HepG2 (cell line): Measurements from ENCODE around the gene NACC2. TPM values are rescaled to one million over a fixed set of nuclear protein-coding genes. Genes with fewer than 3 reads are reported as not detected.

Experiments used
- ATAC-seq: fragments of 200-7000 bp; cut with Tn5 transposase; 3 replicates; pipeline ENCODE4 v1.9.1; 2020; ENCODE audit warnings: mild to moderate bottlenecking, moderate library complexity
- BruUV-seq: library from RNA; stranded (reverse); fragments of 400-500 nt; replicated peaks from 2 replicates; lab custom pipeline; 2021; lab: Mats Ljungman, UMichigan
- CTCF ChIA-PET: fragments of 300-600 bp; formaldehyde crosslinking; extraction: SDS; loops from one replicate; lab custom pipeline; 2021; ENCODE audit warnings: low total read pairs, inconsistent platforms, low intra/inter-chr PET ratio; lab: Yijun Ruan, JAX
- POLR2A ChIA-PET: fragments of 350-600 bp; sonication (Branson Sonifier 250); formaldehyde crosslinking; loops from one replicate; lab custom pipeline; 2020; ENCODE audit warnings: antibody characterized with exemption, inconsistent platforms; lab: Yijun Ruan, JAX
- DNase-seq: peaks from one replicate; pipeline ENCODE4 v3.0.0-alpha.2; 2015; ENCODE audit warnings: low spot score
- FAIRE-seq: peaks from 3 replicates; lab custom pipeline; 2011; peaks lifted over from hg19 to GRCh38; lab: Jason Lieb, UNC
- H2AFZ ChIP-seq: one replicate; pipeline ENCODE4 v1.6.1; 2011; ENCODE audit warnings: low read length, inconsistent platforms
- H3K27ac ChIP-seq: fragments of 300-600 bp; 3 replicates; pipeline ENCODE4 v1.8.0; 2011; ENCODE audit warnings: mixed run types, mild to moderate bottlenecking, mixed read lengths, low read length, inconsistent platforms; ENCODE audit not compliant: insufficient read depth; ENCODE audit errors: extremely low read length
- H3K27me3 ChIP-seq, 2 experiments: fragments of 200-600 bp in 1 of 2; 2 replicates in 1 of 2; 3 replicates in 1 of 2; pipeline versions ENCODE4 v1.6.0 to v1.8.0; 2011; ENCODE audit warnings: low read length in 2 of 2, mild to moderate bottlenecking in 2 of 2, moderate library complexity in 2 of 2, inconsistent platforms in 1 of 2; ENCODE audit not compliant: insufficient read depth in 2 of 2, control insufficient read depth in 1 of 2
- H3K36me3 ChIP-seq, 2 experiments: fragments of 200-600 bp in 1 of 2; replicated peaks in 1 of 2; 2 replicates in 1 of 2; 3 replicates in 1 of 2; pipeline versions ENCODE4 v1.5.1 to v1.8.0; 2011; ENCODE audit warnings: low read length in 2 of 2, inconsistent platforms in 1 of 2; ENCODE audit not compliant: insufficient read depth in 2 of 2, control insufficient read depth in 1 of 2
- H3K4me1 ChIP-seq: 2 replicates; pipeline ENCODE4 v1.5.1; 2012; ENCODE audit warnings: low read length, inconsistent platforms; ENCODE audit not compliant: insufficient read depth
- H3K4me2 ChIP-seq: 2 replicates; pipeline ENCODE4 v1.6.0; 2011; ENCODE audit warnings: low read depth, low read length, inconsistent platforms
- H3K4me3 ChIP-seq, 3 experiments: fragments of 200-600 bp in 1 of 3; sonication (generic), shearing (Covaris generic) in 1 of 3; replicated peaks in 1 of 3; 2 replicates each; pipeline ENCODE4 v1.5.1; 2011 to 2016; ENCODE audit warnings: low read length in 3 of 3, inconsistent platforms in 2 of 3, low read depth in 2 of 3, mild to moderate bottlenecking in 2 of 3, control low read depth in 1 of 3, mixed read lengths in 1 of 3; ENCODE audit not compliant: insufficient read depth in 1 of 3
- H3K79me2 ChIP-seq: one replicate; pipeline ENCODE4 v1.6.1; 2011; ENCODE audit warnings: low read length, inconsistent platforms; ENCODE audit not compliant: insufficient read depth
- H3K9ac ChIP-seq: 2 replicates; pipeline ENCODE4 v1.6.0; 2011; ENCODE audit warnings: mild to moderate bottlenecking, low read depth, low read length, inconsistent platforms; ENCODE audit not compliant: insufficient read depth
- H3K9me3 ChIP-seq: 2 replicates; pipeline ENCODE4 v1.5.1; 2012; ENCODE audit warnings: mild to moderate bottlenecking, low read length
- H4K20me1 ChIP-seq: 2 replicates; pipeline ENCODE4 v1.6.0; 2011; ENCODE audit warnings: inconsistent platforms, mild to moderate bottlenecking, low read length, moderate library complexity; ENCODE audit not compliant: insufficient read depth
- ARID5B ChIP-seq: IDR thresholded peaks from 2 replicates; pipeline ENCODE4 v1.4.0; 2020; ENCODE audit warnings: mild to moderate bottlenecking, missing genetic modification reagents
- ARNTL ChIP-seq: sonication (generic); formaldehyde crosslinking; IDR thresholded peaks from 2 replicates; pipeline ENCODE4 v1.4.0; 2020; ENCODE audit warnings: mild to moderate bottlenecking, missing genetic modification reagents
- FOXK2 ChIP-seq: fragments of 450-650 bp; IDR thresholded peaks from 2 replicates; pipeline ENCODE4 v1.6.1; 2016
- GATAD1 ChIP-seq: IDR thresholded peaks from 2 replicates; pipeline ENCODE4 v1.6.1; 2016; ENCODE audit warnings: missing genetic modification reagents, missing compliant biosample characterization
- HNF1B ChIP-seq: sonication (generic); formaldehyde crosslinking; IDR thresholded peaks from 2 replicates; pipeline ENCODE4 v1.5.1; 2020; ENCODE audit warnings: mild to moderate bottlenecking, moderate library complexity, missing genetic modification reagents
- NRL ChIP-seq: sonication (generic); formaldehyde crosslinking; IDR thresholded peaks from 2 replicates; pipeline ENCODE4 v1.5.0; 2020; ENCODE audit warnings: missing genetic modification reagents, mild to moderate bottlenecking, moderate library complexity, borderline replicate concordance
- THAP11 ChIP-seq: IDR thresholded peaks from 2 replicates; pipeline ENCODE4 v1.6.1; 2016; ENCODE audit warnings: missing biosample characterization, missing genetic modification reagents
- ZFP1 ChIP-seq: IDR thresholded peaks from 2 replicates; pipeline ENCODE4 v1.6.1; 2016
- ZFP62 ChIP-seq: sonication (generic); formaldehyde crosslinking; IDR thresholded peaks from 2 replicates; pipeline ENCODE4 v1.4.0; 2020; ENCODE audit warnings: missing genetic modification reagents
- ZNF709 ChIP-seq: sonication (generic); formaldehyde crosslinking; IDR thresholded peaks from 2 replicates; pipeline ENCODE4 v1.5.0; 2020; ENCODE audit warnings: mild to moderate bottlenecking, missing genetic modification reagents
- WGBS: methylation state at CpG from one replicate; pipeline ENCODE4 v1.1.6; 2017; ENCODE audit warnings: low lambda C conversion rate; 5-methylcytosine and 5-hydroxymethylcytosine counted together
- in situ Hi-C: cut with HindIII; loops from 2 replicates; pipeline ENCODE4 v1.10.0; 2017; ENCODE audit warnings: low pct_unique_long_range_greater_than_20kb; ENCODE audit not compliant: extremely low pct_ligation_motif_present
- intact Hi-C: fragments of 100-400 bp; cut with micrococcal nuclease; formaldehyde crosslinking; loops from one replicate; pipeline ENCODE4 v1.10.0; 2022; ENCODE audit not compliant: unreplicated experiment
- polyA plus RNA-seq, 8 experiments: library from polyadenylated mRNA; depleted of rRNA in 3 of 8; stranded (reverse) in 7 of 8; unstranded in 1 of 8; fragments of >200 nt; fragmentation: Illumina TruSeq in 4 of 8; extraction: Trizol in 4 of 8; gene quantifications; 2 replicates each; pipeline versions ENCODE4 v1.2.1 to v1.2.3, GENCODE V29; 2011 to 2016; ENCODE audit warnings: low read depth in 4 of 8, missing spikeins in 1 of 8, mixed read lengths in 1 of 8; ENCODE audit not compliant: insufficient read depth in 1 of 8
- total RNA-seq, 5 experiments: library from RNA; depleted of rRNA; stranded (reverse); fragments of >200 nt; fragmentation: Illumina TruSeq; extraction: Trizol; gene quantifications; 2 replicates each; pipeline ENCODE4 v1.2.3, GENCODE V29; 2016; ENCODE audit warnings: low read depth in 1 of 5

The NACC2 gene
- total and polyA plus RNA-seq, 2 of the 13 experiments (the other 11 are each of a cell fraction or from before 2014, with no cell fraction given), result 5.9 to 12.3 TPM

- in situ Hi-C loops, result no loop called here
- ATAC-seq, result no peak
- no peak for FAIRE-seq
- Histone ChIP-seq H3K27ac (no peak overlapping the region), H3K4me3 (no peak overlapping the region), H3K27me3 (no peaks in the 10 kb centered on the region), H3K9me3 (no peaks in the 10 kb centered on the region), H3K4me1 (no peaks in the 10 kb centered on the region), H4K20me1 (no peaks in the 10 kb centered on the region), H3K79me2 (peaks cover 15% of the 10 kb centered on the region), H3K9ac (no peak overlapping the region), H3K36me3 (peaks cover 12 to 35% of the 10 kb centered on the region in 2 experiments; a peak in 4 of 5 replicates)
- no TSS peak for BruUV-seq
- intact Hi-C loops, result no loop called here
- CTCF ChIA-PET, result no interaction called here
- POLR2A ChIA-PET, result no interaction called here
- 97% methylated on average over 8 of the region's 8 CpGs for WGBS
- DNase-seq, result no peak
- no peak for TF ChIP-seq HNF1B
- peak; percentile 78; the same call in 1 of the 2 replicates for TF ChIP-seq ZNF709
- TF ChIP-seq, all 625 proteins: peak for 1
- Histone ChIP-seq H3K4me2 (no peak overlapping the region), H2AFZ (no peak overlapping the region)
These were observed 68.7 kb downstream of the NACC2 start for GRCh38 chr9:136026266-136026942.

- intact Hi-C loops, result no loop called here
- ATAC-seq (no peak), DNase-seq (no peak)
- Histone ChIP-seq H3K27me3 (no peaks in the 10 kb centered on the region), H4K20me1 (no peaks in the 10 kb centered on the region)
- POLR2A ChIA-PET, result no interaction called here
- no TSS peak for BruUV-seq
- TF ChIP-seq ZFP1 (CRISPR knock-in tag), result no peak
- TF ChIP-seq GATAD1 (CRISPR knock-in tag), result no peak
- TF ChIP-seq THAP11 (CRISPR knock-in tag), result no peak
- no peak for TF ChIP-seq ARNTL
- no peak for TF ChIP-seq FOXK2
- TF ChIP-seq ZFP62 (CRISPR knock-in tag), result no peak
- no peak for TF ChIP-seq ARID5B (CRISPR knock-in tag)
- TF ChIP-seq NRL, result no peak
- TF ChIP-seq, all 625 proteins: peak for 0
- Histone ChIP-seq H3K9me3 (no peaks in the 10 kb centered on the region), H3K27ac (no peak overlapping the region), H3K4me1 (no peaks in the 10 kb centered on the region), H3K9ac (no peak overlapping the region), H3K4me3 (no peak overlapping the region), H3K4me2 (no peak overlapping the region), H2AFZ (no peak overlapping the region), H3K36me3 (peaks cover 12 to 32% of the 10 kb centered on the region in 2 experiments; a peak in 4 of 5 replicates), H3K79me2 (peaks cover 18% of the 10 kb centered on the region)
- in situ Hi-C loops, result no loop called here
- no peak for FAIRE-seq
- CTCF ChIA-PET, result no interaction called here
- 91% methylated on average over 10 of the region's 10 CpGs for WGBS
These were observed 69.6 kb downstream of the NACC2 start for GRCh38 chr9:136025481-136025880.
